ENCODE results near the gene PRKN. TPM values are rescaled to one million over a fixed set of nuclear protein-coding genes. Genes with fewer than 3 reads are reported as not detected.

Gene PRKN
- total and polyA plus RNA-seq, 2 experiments from 2014 or later: 0.10 to 0.84 TPM

DNA sequence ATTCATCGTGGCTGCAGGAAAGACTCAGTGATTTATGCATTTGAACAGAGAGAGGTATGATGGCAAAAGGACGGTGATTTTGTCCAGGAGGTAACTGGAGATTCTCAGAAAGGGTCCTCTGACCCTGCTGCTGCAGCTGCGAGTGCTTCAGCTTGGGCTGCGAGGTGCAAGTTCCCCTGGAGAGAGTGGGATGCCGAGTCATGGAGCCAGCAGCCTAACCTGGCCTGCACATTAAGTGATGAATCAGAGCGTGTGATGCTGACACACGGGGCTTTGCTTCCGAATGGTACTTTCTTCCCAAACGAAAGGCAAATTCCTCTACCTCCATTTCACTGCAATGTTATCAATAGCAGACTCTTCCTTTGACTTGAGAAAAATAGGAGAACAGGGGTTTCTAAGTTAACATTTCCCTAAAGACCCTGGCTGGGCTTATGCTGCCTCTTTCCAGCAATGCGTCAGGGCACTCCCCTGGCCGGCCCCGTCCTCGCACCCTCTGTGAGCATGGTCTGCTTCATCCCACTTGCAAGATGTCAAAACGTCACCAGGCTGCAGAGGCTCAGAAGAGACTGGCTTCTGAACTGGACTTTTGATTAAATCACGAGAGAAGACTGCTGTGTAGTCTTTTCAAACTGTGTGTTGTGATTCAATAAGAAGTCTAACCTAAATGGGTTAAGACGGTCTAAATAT, 825.7 kb downstream of the PRKN start (continued):
- TF ChIP-seq, protein P1, sequence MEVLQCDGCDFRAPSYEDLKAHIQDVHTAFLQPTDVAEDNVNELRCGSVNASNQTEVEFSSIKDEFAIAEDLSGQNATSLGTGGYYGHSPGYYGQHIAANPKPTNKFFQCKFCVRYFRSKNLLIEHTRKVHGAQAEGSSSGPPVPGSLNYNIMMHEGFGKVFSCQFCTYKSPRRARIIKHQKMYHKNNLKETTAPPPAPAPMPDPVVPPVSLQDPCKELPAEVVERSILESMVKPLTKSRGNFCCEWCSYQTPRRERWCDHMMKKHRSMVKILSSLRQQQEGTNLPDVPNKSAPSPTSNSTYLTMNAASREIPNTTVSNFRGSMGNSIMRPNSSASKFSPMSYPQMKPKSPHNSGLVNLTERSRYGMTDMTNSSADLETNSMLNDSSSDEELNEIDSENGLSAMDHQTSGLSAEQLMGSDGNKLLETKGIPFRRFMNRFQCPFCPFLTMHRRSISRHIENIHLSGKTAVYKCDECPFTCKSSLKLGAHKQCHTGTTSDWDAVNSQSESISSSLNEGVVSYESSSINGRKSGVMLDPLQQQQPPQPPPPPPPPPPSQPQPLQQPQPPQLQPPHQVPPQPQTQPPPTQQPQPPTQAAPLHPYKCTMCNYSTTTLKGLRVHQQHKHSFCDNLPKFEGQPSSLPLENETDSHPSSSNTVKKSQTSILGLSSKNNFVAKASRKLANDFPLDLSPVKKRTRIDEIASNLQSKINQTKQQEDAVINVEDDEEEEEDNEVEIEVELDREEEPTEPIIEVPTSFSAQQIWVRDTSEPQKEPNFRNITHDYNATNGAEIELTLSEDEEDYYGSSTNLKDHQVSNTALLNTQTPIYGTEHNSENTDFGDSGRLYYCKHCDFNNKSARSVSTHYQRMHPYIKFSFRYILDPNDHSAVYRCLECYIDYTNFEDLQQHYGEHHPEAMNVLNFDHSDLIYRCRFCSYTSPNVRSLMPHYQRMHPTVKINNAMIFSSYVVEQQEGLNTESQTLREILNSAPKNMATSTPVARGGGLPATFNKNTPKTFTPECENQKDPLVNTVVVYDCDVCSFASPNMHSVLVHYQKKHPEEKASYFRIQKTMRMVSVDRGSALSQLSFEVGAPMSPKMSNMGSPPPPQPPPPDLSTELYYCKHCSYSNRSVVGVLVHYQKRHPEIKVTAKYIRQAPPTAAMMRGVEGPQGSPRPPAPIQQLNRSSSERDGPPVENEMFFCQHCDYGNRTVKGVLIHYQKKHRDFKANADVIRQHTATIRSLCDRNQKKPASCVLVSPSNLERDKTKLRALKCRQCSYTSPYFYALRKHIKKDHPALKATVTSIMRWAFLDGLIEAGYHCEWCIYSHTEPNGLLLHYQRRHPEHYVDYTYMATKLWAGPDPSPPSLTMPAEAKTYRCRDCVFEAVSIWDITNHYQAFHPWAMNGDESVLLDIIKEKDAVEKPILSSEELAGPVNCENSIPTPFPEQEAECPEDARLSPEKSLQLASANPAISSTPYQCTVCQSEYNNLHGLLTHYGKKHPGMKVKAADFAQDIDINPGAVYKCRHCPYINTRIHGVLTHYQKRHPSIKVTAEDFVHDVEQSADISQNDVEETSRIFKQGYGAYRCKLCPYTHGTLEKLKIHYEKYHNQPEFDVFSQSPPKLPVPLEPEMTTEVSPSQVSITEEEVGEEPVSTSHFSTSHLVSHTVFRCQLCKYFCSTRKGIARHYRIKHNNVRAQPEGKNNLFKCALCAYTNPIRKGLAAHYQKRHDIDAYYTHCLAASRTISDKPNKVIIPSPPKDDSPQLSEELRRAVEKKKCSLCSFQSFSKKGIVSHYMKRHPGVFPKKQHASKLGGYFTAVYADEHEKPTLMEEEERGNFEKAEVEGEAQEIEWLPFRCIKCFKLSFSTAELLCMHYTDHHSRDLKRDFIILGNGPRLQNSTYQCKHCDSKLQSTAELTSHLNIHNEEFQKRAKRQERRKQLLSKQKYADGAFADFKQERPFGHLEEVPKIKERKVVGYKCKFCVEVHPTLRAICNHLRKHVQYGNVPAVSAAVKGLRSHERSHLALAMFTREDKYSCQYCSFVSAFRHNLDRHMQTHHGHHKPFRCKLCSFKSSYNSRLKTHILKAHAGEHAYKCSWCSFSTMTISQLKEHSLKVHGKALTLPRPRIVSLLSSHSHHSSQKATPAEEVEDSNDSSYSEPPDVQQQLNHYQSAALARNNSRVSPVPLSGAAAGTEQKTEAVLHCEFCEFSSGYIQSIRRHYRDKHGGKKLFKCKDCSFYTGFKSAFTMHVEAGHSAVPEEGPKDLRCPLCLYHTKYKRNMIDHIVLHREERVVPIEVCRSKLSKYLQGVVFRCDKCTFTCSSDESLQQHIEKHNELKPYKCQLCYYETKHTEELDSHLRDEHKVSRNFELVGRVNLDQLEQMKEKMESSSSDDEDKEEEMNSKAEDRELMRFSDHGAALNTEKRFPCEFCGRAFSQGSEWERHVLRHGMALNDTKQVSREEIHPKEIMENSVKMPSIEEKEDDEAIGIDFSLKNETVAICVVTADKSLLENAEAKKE (CRISPR knock-in tag; IDR thresholded peaks at IDR 0.05): no peak
- TF ChIP-seq JUNB (IDR thresholded peaks at IDR 0.05; ENCODE audit: unreplicated experiment): no peak

DNA sequence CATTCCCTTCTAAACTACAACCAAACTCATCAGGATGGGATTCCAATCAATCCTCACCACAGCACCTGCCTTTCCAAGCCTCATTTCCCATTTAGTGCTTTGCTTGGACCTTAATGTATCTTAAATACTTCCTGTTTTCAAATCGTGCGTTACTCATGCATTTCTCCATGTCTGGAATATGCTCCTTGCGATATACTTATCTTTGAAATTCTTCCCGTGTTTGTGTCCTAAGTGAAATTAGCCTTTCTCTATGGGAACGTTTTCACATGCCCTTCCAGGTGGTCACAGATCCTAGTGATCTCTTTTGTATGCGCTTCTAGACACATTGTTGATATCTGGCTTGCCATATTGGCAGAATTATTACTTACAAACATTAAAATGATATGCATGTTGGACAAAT, 833.1 kb downstream of the PRKN start:
- H4K20me1 ChIP-seq (replicated peaks; ENCODE audit: insufficient read depth): no peaks in the 10 kb centered on the region
- H3F3A ChIP-seq (replicated peaks; ENCODE audit: low read depth): no peaks in the 10 kb centered on the region
- no peak overlapping the region for H2AFZ ChIP-seq
- no peaks in the 10 kb centered on the region for H3K79me2 ChIP-seq (replicated peaks; ENCODE audit: insufficient read depth)
- H3K27ac Mint-ChIP-seq: no peak overlapping the region
- H3K4me2 ChIP-seq: no peak overlapping the region
- no peaks in the 10 kb centered on the region for H3K9me3 Mint-ChIP-seq
- no peak for ATAC-seq
- H3K27me3 ChIP-seq (ENCODE audit: insufficient read depth): no peaks in the 10 kb centered on the region
- H3K4me3 Mint-ChIP-seq: no peak overlapping the region
- H3K4me3 ChIP-seq: no peak overlapping the region
- peaks cover 11% of the 10 kb centered on the region for H3K4me1 ChIP-seq (ENCODE audit: insufficient read depth)
- DNase-seq (ENCODE audit: low spot score): no peak
- H3K36me3 ChIP-seq (ENCODE audit: insufficient read depth): no peaks in the 10 kb centered on the region
- no peaks in the 10 kb centered on the region for H3K36me3 Mint-ChIP-seq (ENCODE audit: low read depth)
- H3K4me1 Mint-ChIP-seq: peaks cover 27% of the 10 kb centered on the region
- no peaks in the 10 kb centered on the region for H3K9me2 ChIP-seq (ENCODE audit: insufficient read depth)
- H3K27ac ChIP-seq (ENCODE audit: low read depth): no peak overlapping the region
- peaks cover 10% of the 10 kb centered on the region for H3K27me3 Mint-ChIP-seq (ENCODE audit: insufficient read depth, low read depth, poor library complexity)
- TF ChIP-seq STAT1 (IDR thresholded peaks at IDR 0.05; ENCODE audit: unreplicated experiment) (no peak), EZH2phosphoT487 (IDR thresholded peaks at IDR 0.05; ENCODE audit: unreplicated experiment) (no peak), ZNF114 (CRISPR knock-in tag; IDR thresholded peaks at IDR 0.05) (no peak), POLR2AphosphoS5 (IDR thresholded peaks at IDR 0.05; ENCODE audit: low read depth) (no peak), NANOG (IDR thresholded peaks at IDR 0.05; ENCODE audit: borderline replicate concordance) (no peak), ZNF331 (CRISPR knock-in tag; IDR thresholded peaks at IDR 0.05; ENCODE audit: low read depth) (no peak)
- TF ChIP-seq, protein P2, sequence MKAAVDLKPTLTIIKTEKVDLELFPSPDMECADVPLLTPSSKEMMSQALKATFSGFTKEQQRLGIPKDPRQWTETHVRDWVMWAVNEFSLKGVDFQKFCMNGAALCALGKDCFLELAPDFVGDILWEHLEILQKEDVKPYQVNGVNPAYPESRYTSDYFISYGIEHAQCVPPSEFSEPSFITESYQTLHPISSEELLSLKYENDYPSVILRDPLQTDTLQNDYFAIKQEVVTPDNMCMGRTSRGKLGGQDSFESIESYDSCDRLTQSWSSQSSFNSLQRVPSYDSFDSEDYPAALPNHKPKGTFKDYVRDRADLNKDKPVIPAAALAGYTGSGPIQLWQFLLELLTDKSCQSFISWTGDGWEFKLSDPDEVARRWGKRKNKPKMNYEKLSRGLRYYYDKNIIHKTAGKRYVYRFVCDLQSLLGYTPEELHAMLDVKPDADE (IDR thresholded peaks at IDR 0.05): no peak
- TF ChIP-seq, protein P1 (CRISPR knock-in tag; IDR thresholded peaks at IDR 0.05): no peak

Data from GM23338 (cell line).